ACHN (cell line): ENCODE measurements around the gene HMGA1.
"Not testable (repeated sequence)": the region's sequence is repeated elsewhere in the genome, so short reads cannot be mapped to it uniquely, and the experiment has no call there.

Experiments
- DNase-seq: peaks from one replicate; pipeline ENCODE4 v3.0.0-alpha.2; 2015
- in situ Hi-C: cut with HindIII; loops from 2 replicates; pipeline ENCODE4 v1.10.0; 2017; ENCODE audit warnings: low sequenced_read_pairs, low pct_ligation_motif_present, low pct_unique_long_range_greater_than_20kb

HMGA1 gene

GRCh38 chr6:34248198-34248726 is 11.6 kb downstream of the HMGA1 start:
- DNase-seq: peak; percentile 42

GRCh38 chr6:34248727-34249468 is 12.2 kb downstream of the HMGA1 start, which contains the start of gene SMIM29:
SMIM29 (minus strand) TSS chr6:34249006; CDS start chr6:34247791, 1,215 bp downstream.
- peak; percentile 92 for DNase-seq
- in situ Hi-C loops: no loop called here

More at GRCh38 chr6:34248198-34248726, 11.6 kb downstream of the HMGA1 start:
- in situ Hi-C loops: no loop called here

GRCh38 chr6:34249469-34250261 is 13.0 kb downstream of the HMGA1 start:
- in situ Hi-C loops: no loop called here
- no peak for DNase-seq

GRCh38 chr6:34252395-34252794 is 15.7 kb downstream of the HMGA1 start:
- in situ Hi-C loops, DNase-seq: not testable (repeated sequence)

- in situ Hi-C loops: no loop called here
- no peak for DNase-seq
Measured at GRCh38 chr6:34259529-34260069, 22.9 kb downstream of the HMGA1 start.

- no peak for DNase-seq
- in situ Hi-C loops: no loop called here
Measured at GRCh38 chr6:34260576-34261267, 24.0 kb downstream of the HMGA1 start.

GRCh38 chr6:34263484-34263883 is 26.8 kb downstream of the HMGA1 start:
- in situ Hi-C loops, DNase-seq: not testable (repeated sequence)

GRCh38 chr6:34267746-34268145 is 31.1 kb downstream of the HMGA1 start:
- no peak for DNase-seq
- in situ Hi-C loops: no loop called here

- in situ Hi-C loops, DNase-seq: not testable (repeated sequence)
Measured at GRCh38 chr6:34269132-34269531, 32.5 kb downstream of the HMGA1 start.

GRCh38 chr6:34269658-34270341 is 33.1 kb downstream of the HMGA1 start:
- DNase-seq, in situ Hi-C loops: not testable (repeated sequence)

GRCh38 chr6:34272013-34272926 is 35.6 kb downstream of the HMGA1 start:
- DNase-seq: no peak
- in situ Hi-C loops: no loop called here

GRCh38 chr6:34273242-34273805 is 36.7 kb downstream of the HMGA1 start:
- in situ Hi-C loops: no loop called here
- DNase-seq: no peak

GRCh38 chr6:34274129-34274528 is 37.5 kb downstream of the HMGA1 start:
- in situ Hi-C loops: no loop called here
- DNase-seq: no peak

GRCh38 chr6:34275128-34275804 is 38.6 kb downstream of the HMGA1 start:
- in situ Hi-C loops: no loop called here
- no peak for DNase-seq

- in situ Hi-C loops: no loop called here
- DNase-seq: no peak
Measured at GRCh38 chr6:34276191-34276590, 39.5 kb downstream of the HMGA1 start.
